ENCODE measurements around the gene MUC5AC.
"Not testable (repeated sequence)": the region's sequence is repeated elsewhere in the genome, so short reads cannot be mapped to it uniquely, and the experiment has no call there.

The MUC5AC gene

GRCh38 chr11:1171223-1171984 lies 13.7 kb downstream of the MUC5AC start:
- DNase-seq (ENCODE audit: low read depth in 2 of 2) = no peak
- H3K4me3 ChIP-seq (replicated peaks in 1 of 2; ENCODE audit: low read depth in 2 of 2, low read length in 2 of 2) = no peak overlapping the region
- no peak for TF ChIP-seq CTCF (IDR thresholded peaks at IDR 0.05; ENCODE audit: low read depth, low read length)

- TF ChIP-seq CTCF (IDR thresholded peaks at IDR 0.05; ENCODE audit: low read depth, low read length) = no peak
- DNase-seq (ENCODE audit: low read depth in 2 of 2) = no peak
- H3K4me3 ChIP-seq (replicated peaks in 1 of 2; ENCODE audit: low read depth in 2 of 2, low read length in 2 of 2) = no peak overlapping the region
Observed at GRCh38 chr11:1171985-1172728, 14.4 kb downstream of the MUC5AC start.

- no peak overlapping the region for H3K4me3 ChIP-seq (replicated peaks in 1 of 2; ENCODE audit: low read depth in 2 of 2, low read length in 2 of 2)
- no peak for DNase-seq (ENCODE audit: low read depth in 2 of 2)
- TF ChIP-seq CTCF (IDR thresholded peaks at IDR 0.05; ENCODE audit: low read depth, low read length) = no peak
Observed at GRCh38 chr11:1172729-1173117, 15.0 kb downstream of the MUC5AC start.

GRCh38 chr11:1173396-1173795 lies 15.6 kb downstream of the MUC5AC start:
- H3K4me3 ChIP-seq (replicated peaks in 1 of 2; ENCODE audit: low read depth in 2 of 2, low read length in 2 of 2); DNase-seq (ENCODE audit: low read depth in 2 of 2): not testable (repeated sequence)

- TF ChIP-seq CTCF (IDR thresholded peaks at IDR 0.05; ENCODE audit: low read depth, low read length) = no peak
Observed at GRCh38 chr11:1174441-1175370, 17.0 kb downstream of the MUC5AC start.

GRCh38 chr11:1175461-1176223 lies 17.9 kb downstream of the MUC5AC start:
- H3K4me3 ChIP-seq (replicated peaks in 1 of 2; ENCODE audit: low read depth in 2 of 2, low read length in 2 of 2) = no peak overlapping the region
- no peak for TF ChIP-seq CTCF (IDR thresholded peaks at IDR 0.05; ENCODE audit: low read depth, low read length)
- DNase-seq (ENCODE audit: low read depth in 2 of 2) = no peak

More at GRCh38 chr11:1174441-1175370, 17.0 kb downstream of the MUC5AC start:
- H3K4me3 ChIP-seq (replicated peaks in 1 of 2; ENCODE audit: low read depth in 2 of 2, low read length in 2 of 2) = no peak overlapping the region
- no peak for DNase-seq (ENCODE audit: low read depth in 2 of 2)

Measured in cardiac fibroblast (primary cell).